GM18526 (cell line): ENCODE data around the gene ZNF853.
A peak's percentile ranks its signal among the peaks of the same experiment; 100 is the strongest.

Experiments
- POLR2A ChIP-seq: IDR thresholded peaks from 3 replicates; pipeline ENCODE4 v1.6.1; 2011; ENCODE audit not compliant: insufficient read length; ENCODE audit errors: extremely low read depth

The ZNF853 gene

GRCh38 chr7:6614953-6615722 is at the start of gene ZNF853:
ZNF853 (plus strand) TSS chr7:6615610; CDS start chr7:6616175, 565 bp downstream.
- TF ChIP-seq POLR2A: no peak

GRCh38 chr7:6565655-6566054 is 49.8 kb upstream of the ZNF853 start:
- no peak for TF ChIP-seq POLR2A

GRCh38 chr7:6567886-6568285 is 47.5 kb upstream of the ZNF853 start:
- TF ChIP-seq POLR2A: no peak

GRCh38 chr7:6571160-6571779 is 44.1 kb upstream of the ZNF853 start:
- TF ChIP-seq POLR2A: no peak

- TF ChIP-seq POLR2A: no peak
These were observed 40.0 kb upstream of the ZNF853 start for GRCh38 chr7:6575281-6576023.

- no peak for TF ChIP-seq POLR2A
These were observed 39.2 kb upstream of the ZNF853 start for GRCh38 chr7:6576024-6576866.

- peak; percentile 96 for TF ChIP-seq POLR2A
These were observed 37.9 kb upstream of the ZNF853 start, which contains the start of gene ZDHHC4 for GRCh38 chr7:6577369-6578113. ZDHHC4 (plus strand) TSS chr7:6577454; CDS start chr7:6580562, 3,108 bp downstream.

- TF ChIP-seq POLR2A: no peak
These were observed 37.0 kb upstream of the ZNF853 start for GRCh38 chr7:6578114-6579084.

GRCh38 chr7:6579446-6579845 is 36.0 kb upstream of the ZNF853 start:
- no peak for TF ChIP-seq POLR2A

GRCh38 chr7:6588566-6588965 is 26.8 kb upstream of the ZNF853 start:
- TF ChIP-seq POLR2A: no peak

GRCh38 chr7:6589151-6589828 is 26.1 kb upstream of the ZNF853 start:
- TF ChIP-seq POLR2A: no peak

- peak; percentile 87 for TF ChIP-seq POLR2A
These were observed 25.4 kb upstream of the ZNF853 start, which contains the start of gene INTS15 for GRCh38 chr7:6589829-6590644. INTS15 (plus strand) TSS chr7:6590021; CDS start chr7:6590284, 263 bp downstream.

- no peak for TF ChIP-seq POLR2A
These were observed 24.7 kb upstream of the ZNF853 start for GRCh38 chr7:6590645-6591110.
